GM18868 (cell line): ENCODE data around the gene BORCS6.
"Not testable (repeated sequence)": the region's sequence is repeated elsewhere in the genome, so short reads cannot be mapped to it uniquely, and the experiment has no call there.

Source experiments
- ATAC-seq: cut with Tn5 transposase; IDR thresholded peaks from one replicate; pipeline ENCODE4 v1.9.1; 2021; ENCODE audit warnings: mild to moderate bottlenecking, moderate library complexity; ENCODE audit not compliant: unreplicated experiment

BORCS6 gene

DNA sequence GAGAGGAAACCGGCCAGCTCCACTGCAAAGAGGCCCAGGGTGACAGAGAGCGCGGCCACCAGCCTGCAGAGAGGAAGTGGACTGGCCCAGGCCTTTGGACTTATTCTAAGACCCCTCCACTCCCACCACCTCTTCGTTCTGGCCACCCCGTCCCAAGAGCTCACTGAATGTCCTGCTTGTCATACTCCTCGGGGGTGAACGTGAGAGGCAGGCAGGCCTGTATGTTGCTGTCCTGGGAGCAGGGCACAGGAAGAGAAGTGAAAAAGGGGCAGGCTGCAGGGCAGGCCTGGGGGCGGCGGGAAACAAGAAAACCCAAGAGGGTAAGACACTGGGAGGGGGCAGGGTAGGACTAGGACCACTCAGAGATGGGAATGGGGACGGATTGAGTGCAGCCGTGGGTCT lies 14.2 kb downstream of the BORCS6 start:
- no peak for ATAC-seq

- ATAC-seq = no peak
These were observed 16.1 kb downstream of the BORCS6 start for GRCh38 chr17:8173871-8174322.

DNA sequence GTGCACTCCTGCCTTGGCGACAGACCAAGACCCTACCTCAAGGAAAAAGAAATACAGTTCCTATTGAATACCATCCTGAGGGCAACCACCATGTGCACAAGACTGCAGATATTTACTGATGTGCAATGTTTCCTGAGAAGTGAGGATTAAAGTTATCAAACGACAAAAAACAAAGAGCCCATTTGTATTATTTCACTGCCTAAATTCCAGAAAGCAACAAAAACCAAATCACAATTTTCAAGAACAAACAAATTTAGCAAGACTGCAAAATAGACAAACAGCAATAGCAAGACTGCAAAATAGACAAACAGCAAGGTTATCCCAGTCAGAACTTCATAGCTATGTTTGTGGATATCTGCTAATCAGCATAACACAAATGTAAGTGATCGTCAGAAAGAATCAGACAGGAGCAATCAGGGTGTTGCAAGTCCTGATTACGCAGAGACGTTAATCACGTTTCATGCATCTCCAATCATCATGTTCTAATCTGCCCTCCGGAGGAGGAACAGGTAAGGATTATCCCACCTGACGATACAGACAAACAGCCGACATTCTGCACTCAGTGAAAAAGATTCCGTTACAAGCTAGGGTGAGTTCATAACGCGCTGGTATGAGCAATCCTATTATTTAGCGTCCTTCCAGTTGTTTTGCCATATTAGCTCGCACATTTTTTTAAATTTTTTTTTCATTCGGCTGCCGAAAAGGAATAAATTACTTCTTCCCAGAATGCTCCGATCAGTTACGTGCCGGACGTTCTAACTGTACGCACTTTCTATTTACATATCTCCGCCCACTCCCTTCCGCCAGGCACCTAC lies 16.7 kb downstream of the BORCS6 start:
- ATAC-seq = peak; percentile 59

DNA sequence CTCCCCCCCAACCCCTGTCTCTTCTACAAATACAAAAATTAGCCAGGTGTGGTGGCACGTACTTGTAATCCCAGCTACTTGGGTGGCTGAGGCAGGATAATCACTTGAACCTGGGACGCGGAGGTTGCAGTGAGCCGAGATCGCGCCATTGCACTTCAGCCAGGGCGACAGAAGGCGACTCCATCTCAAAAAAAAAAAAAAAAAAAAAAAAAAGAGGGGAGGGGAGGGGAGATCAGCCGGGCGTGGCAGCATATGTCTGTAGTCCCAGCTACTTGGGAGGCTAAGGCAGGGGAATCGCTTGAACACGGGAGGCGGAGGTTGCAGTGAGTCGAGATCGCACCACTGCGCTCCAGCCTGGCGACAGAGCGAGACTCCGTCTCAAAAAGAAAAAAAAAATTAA lies 19.8 kb downstream of the BORCS6 start:
- ATAC-seq = not testable (repeated sequence)

GRCh38 chr17:8167526-8167925 lies 22.5 kb downstream of the BORCS6 start:
- ATAC-seq = no peak

DNA sequence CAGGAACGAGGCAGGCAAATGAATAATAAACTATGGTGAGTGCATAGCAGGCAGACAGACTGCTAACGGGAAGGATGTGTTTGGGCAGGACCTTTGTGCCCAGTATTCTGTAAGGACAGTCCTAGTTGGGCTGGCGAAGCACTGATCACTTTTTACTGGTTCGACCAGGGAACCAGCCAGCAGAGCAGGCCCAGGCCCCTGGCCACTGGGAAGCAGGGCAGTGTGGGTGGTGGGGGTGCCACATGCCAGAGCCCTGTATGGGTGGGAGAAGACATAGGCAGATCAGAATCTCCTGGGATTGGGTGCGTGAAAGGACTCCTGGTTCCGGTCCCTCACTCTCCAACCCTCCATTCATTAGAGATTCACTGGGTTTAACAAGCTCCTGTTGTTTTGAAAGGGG lies 23.2 kb downstream of the BORCS6 start:
- ATAC-seq = no peak

- ATAC-seq = no peak
These were observed 25.2 kb downstream of the BORCS6 start for GRCh38 chr17:8164815-8165131.

DNA sequence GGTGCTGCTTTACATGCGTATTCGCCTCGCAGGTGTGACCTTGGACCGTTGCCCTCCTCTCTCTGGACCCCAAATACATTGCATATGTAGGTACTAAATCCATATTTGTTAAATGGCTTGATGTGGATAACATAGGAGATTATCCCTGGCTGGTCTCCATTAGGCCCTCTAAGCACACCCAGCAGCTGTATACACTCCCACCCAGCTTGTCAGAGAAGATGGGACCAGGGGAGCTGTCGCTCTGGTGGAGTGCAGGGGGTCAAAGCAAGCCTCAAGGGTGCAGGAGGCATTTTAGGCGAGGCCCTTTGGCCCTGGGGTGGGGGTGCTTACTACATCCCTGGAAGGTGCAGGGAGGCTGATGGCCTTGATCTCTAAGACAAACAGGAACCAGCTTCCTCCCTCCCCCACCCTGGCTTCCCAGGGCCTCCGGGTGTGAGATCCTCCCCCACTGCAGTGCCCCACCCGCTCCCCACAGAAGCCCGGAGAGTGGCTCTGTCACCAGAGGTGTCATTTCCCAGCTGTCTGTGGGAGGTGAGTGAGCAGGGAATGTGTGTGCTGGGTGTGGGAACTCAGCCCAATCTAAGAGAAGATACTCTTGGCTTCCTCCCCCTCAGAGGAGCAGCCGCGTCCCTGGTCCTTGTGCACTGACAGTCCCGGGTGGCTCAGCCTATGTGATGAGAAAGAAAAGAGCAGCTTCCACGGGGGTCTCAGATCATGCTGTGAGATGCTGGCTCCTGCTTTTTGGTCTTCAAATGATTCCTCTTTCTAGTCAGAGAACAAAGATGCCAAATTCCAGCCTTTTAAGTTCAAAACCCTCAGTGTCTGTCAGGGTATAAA lies 25.8 kb downstream of the BORCS6 start:
- no peak for ATAC-seq

- ATAC-seq = no peak
These were observed 26.7 kb downstream of the BORCS6 start for GRCh38 chr17:8162997-8163977.

DNA sequence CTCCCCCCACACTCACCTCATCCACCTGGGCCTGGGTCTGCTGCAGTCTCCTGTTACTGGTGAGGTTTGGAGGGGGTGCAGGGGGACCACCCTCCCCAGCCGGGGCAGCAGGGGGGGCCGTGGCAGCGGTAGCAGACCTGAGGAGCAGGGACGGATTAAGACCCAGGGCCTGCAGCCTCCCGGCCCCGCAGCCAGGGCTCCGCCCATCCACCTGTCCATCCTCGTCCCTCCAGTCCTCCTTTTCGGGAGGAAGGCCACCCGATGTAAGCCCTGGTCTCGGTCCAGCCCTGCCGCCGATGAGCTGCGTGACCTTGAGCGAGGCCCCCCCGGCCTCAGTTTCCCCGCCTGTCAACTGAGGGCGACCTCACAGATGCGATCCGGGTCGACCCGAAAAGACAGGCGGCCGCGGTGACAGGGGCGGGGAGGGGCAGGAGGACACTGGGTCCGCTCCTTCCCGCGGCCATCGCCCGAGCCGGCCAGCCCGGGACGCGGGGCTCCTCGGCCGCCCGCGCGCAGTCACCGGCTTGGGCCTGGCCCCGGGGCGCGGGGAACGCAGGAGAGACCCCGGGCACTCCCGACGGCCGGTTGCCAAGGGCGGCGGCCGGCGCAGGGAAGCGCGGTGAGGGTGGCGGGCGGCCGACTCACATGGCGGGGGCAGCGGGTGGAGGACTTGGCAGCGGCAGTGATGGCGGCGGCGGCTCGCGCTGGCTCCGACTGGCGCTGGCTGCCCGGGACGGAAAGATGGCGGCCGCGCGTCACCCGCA lies 27.6 kb downstream of the BORCS6 start, which contains the start of gene VAMP2:
Gene VAMP2, minus strand, starts transcription at position 716 of the 764 bp plus-strand sequence. Its CDS starts 69 bp downstream, at position 647.
- peak; percentile 47 for ATAC-seq

DNA sequence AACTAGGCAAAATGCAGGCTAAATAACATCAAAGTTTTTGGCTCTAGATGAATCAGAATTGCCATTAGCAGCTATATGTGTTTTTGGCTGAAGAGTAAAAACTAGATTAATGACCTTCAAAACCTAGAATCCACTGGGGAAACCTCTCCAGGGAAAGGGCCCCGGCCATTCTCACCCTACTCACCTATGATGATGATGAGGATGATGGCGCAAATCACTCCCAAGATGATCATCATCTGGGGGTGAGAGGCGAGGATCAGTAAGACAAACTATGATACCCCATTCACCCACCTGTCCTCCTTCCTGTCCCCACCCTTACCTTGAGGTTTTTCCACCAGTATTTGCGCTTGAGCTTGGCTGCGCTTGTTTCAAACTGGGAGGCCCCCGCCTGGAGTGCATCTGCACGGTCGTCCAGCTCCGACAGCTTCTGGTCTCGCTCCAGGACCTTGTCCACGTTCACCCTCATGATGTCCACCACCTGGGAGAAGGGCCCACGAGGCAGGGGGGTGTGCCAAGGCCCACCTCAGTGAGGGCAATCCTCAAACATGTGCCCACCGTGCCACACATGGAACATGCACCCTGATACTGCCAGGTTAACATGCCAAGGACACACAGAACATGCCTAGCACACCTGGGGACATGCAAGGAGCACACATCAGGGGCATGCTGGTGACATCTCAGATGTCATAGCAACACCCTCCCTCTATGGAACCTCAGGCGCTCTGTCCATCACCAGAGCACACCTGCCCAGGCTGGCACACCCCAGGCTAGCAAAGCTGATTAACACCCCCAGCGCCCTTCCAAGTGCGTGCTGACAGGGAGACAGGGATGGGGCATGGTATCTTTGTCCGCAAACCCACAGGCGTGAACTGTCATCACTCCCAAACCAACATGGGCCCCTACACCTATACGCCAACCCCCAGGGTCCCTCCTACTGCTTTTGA lies 28.4 kb downstream of the BORCS6 start:
- ATAC-seq = no peak

GRCh38 chr17:8160741-8161221 lies 29.2 kb downstream of the BORCS6 start:
- ATAC-seq = no peak

GRCh38 chr17:8160224-8160577 lies 29.8 kb downstream of the BORCS6 start:
- ATAC-seq = no peak

DNA sequence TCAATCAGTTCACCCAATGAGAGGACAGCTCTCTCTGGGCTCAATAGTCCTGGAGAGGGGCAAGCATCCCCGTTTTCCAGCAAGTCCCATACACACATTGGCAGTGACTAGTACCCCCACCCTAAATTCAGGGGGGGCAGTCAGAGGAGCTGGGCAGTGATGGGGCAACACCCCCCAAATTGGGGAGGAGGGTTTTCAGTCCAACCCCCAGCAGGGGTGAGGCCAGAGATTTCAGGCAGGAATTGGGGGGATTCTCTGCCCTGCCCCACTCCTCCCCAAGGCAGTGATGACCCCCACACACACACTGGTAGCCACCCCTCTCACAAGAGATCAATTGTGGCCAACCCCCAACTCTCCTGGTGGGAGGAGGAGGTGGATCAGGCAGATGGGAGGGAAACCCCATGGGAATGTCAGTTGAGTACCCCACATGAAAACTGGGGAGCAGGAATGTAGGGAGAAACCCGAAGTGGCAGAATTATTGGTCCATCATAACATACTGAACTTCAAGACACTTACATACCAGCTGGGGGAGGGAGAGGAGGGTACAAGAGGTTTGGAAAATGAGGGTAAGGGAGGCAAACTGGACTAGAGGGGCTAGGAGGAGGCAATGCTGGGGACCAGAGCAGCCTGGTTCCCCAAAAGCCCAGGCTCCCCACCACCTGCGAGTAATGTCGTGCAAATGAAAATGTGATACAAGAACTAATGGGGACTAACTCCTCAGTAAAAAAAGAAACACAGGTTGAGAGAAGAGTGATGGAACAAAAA lies 30.3 kb downstream of the BORCS6 start:
- ATAC-seq = no peak

GRCh38 chr17:8159032-8159400 lies 31.0 kb downstream of the BORCS6 start:
- ATAC-seq = no peak

DNA sequence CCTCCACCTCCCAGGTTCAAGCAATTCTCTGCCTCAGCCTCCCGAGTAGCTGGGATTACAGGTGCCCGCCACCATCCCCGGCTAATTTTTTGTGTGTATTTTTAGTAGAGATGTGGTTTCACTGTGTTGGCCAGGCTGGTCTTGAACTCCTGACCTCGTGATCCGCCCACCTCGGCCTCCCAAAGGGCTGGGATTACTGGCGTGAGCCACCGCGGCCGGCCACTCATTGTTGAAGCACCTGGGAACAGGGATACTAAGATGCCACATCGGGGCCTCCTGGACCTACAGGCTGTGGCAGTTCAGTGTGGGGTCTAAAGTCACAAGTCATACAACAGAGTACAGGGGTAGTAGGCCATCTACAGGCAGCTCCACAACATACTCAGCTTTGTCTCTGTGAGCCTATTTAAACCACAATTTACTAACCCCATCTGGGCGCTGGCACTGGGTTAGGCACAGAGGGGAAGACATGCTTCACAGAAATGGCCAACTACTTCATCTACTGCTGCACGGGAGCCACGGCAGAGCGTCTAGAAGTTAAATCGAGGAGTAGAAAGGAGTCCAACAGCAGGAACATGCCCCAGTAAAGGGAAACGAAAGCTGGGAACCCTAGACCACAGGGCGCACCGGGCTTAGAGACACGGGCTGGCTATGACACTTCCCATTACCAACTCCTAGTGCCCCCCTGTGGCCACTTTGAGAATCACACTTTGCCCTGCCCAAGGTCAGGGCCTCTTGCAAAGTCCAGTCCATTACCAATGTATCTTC lies 31.5 kb downstream of the BORCS6 start:
- ATAC-seq = no peak

GRCh38 chr17:8156246-8156992 lies 33.6 kb downstream of the BORCS6 start:
- ATAC-seq = peak; percentile 78
